Ascending aorta (tissue), 2 donors: ENCODE data around the gene ABHD17A. TPM values are rescaled to one million over a fixed set of nuclear protein-coding genes. Genes with fewer than 3 reads are reported as not detected.

Experiments used
- DNase-seq, 2 donors: peaks; one replicate each; pipeline ENCODE4 v3.0.0-alpha.2; 2019; ENCODE audit warnings: low spot score in 2 of 2
- H3K27ac ChIP-seq, 2 donors: fragments of 200-600 bp; sonication (generic); one replicate each; pipeline ENCODE4 v1.5.1; 2016 to 2017; ENCODE audit warnings: mild to moderate bottlenecking in 1 of 2
- H3K27me3 ChIP-seq: fragments of 200-600 bp; sonication (generic); one replicate; pipeline ENCODE4 v1.5.1; 2017
- H3K36me3 ChIP-seq, 2 donors: fragments of 200-600 bp; sonication (generic); one replicate each; pipeline ENCODE4 v1.5.1; 2016
- H3K4me1 ChIP-seq, 2 donors: fragments of 200-600 bp; sonication (generic); one replicate each; pipeline ENCODE4 v1.5.1; 2016 to 2017; ENCODE audit warnings: mild to moderate bottlenecking in 1 of 2
- H3K4me3 ChIP-seq, 2 donors: fragments of 200-600 bp; sonication (generic); one replicate each; pipeline ENCODE4 v1.5.1; 2016 to 2017; ENCODE audit warnings: mild to moderate bottlenecking in 1 of 2
- H3K9me3 ChIP-seq, 2 donors: fragments of 200-600 bp; sonication (generic); one replicate each; pipeline ENCODE4 v1.5.1; 2016
- intact Hi-C: fragments of 100-400 bp; cut with DNase I; formaldehyde crosslinking; loops from one replicate; pipeline ENCODE4 v1.15.1; 2023
- total RNA-seq: library from RNA; depleted of rRNA; stranded (reverse); fragments of >200 nt; gene quantifications from one replicate; pipeline ENCODE4 v1.1.0, GENCODE V29; 2016
- TF ChIP-seq, protein P1 (sequence below), 3 experiments: fragments of 200-600 bp in 2 of 3; fragments of 450-650 bp in 1 of 3; sonication (generic) in 2 of 3; IDR thresholded peaks; one replicate each; pipeline ENCODE4 v1.5.1; 2016 to 2019; ENCODE audit warnings: antibody characterized with exemption in 3 of 3, mild to moderate bottlenecking in 1 of 3, moderate library complexity in 1 of 3

ABHD17A gene
- total RNA-seq, 1 donor from 2014 or later = 278 TPM

DNA sequence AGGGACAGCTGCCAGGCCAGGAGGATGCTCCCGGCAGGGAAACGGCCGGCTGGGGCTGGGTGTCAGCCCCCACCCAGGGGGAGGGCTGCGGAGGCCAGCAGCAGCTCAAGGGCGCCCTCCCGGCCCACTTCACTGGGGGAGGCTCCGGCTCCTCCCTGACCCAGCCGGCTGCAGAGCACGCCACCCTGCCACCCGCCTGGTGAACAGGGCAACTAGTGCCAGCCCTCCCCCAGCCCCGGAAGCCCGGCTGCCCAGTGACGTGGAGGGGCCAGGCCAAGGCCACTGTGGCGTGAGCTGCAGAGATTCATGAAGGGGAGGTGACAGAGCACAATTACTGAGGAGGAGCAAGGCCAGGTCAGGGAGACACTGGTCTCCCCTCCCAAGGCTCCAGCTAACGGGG lies 51.8 kb downstream of the ABHD17A start:
- Histone ChIP-seq H3K27me3 (no peaks in the 10 kb centered on the region), H3K9me3 (no peaks in the 10 kb centered on the region), H3K27ac (no peak overlapping the region), H3K4me1 (no peaks in the 10 kb centered on the region), H3K36me3 (peaks cover 2 to 15% of the 10 kb centered on the region in 2 donors), H3K4me3 (no peak overlapping the region)
- intact Hi-C loops = no loop called here
- no peak for DNase-seq
- TF ChIP-seq, protein P1, sequence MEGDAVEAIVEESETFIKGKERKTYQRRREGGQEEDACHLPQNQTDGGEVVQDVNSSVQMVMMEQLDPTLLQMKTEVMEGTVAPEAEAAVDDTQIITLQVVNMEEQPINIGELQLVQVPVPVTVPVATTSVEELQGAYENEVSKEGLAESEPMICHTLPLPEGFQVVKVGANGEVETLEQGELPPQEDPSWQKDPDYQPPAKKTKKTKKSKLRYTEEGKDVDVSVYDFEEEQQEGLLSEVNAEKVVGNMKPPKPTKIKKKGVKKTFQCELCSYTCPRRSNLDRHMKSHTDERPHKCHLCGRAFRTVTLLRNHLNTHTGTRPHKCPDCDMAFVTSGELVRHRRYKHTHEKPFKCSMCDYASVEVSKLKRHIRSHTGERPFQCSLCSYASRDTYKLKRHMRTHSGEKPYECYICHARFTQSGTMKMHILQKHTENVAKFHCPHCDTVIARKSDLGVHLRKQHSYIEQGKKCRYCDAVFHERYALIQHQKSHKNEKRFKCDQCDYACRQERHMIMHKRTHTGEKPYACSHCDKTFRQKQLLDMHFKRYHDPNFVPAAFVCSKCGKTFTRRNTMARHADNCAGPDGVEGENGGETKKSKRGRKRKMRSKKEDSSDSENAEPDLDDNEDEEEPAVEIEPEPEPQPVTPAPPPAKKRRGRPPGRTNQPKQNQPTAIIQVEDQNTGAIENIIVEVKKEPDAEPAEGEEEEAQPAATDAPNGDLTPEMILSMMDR (IDR thresholded peaks at IDR 0.05) = no peak

DNA sequence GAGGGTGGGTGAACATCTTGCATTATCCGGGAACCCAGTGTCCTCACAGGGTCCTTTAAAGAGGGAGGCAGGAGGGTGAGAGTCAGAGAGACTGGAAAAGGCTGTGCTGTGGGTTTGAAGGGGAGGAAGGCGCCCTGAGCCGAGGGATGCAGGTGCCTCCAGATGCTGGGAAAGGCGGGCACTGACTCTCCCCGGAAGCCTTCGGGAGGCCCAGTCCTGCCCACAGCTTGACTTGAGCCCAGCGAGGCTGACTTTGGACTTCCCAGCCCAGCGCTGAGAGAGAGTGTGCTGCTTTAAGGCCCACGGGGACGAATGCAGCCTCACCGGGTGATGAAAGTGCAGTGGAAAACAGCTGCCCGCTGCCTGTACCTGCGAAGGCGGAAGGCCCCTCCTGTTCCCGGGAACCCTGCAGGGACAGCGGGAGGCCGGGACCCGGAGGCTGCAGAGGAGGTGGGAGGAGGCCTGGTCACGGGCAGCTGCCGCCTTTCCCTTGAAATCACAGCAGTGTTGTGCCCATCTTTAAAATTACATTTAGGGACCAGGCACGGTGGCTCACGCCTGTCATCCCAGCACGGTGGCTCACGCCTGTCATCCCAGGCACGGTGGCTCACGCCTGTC lies 53.1 kb downstream of the ABHD17A start:
- Histone ChIP-seq H3K27ac (no peak overlapping the region), H3K4me1 (no peaks in the 10 kb centered on the region), H3K4me3 (no peak overlapping the region), H3K36me3 (peaks cover 15 to 29% of the 10 kb centered on the region in 2 donors), H3K27me3 (no peaks in the 10 kb centered on the region), H3K9me3 (no peaks in the 10 kb centered on the region)
- intact Hi-C loops = no loop called here
- TF ChIP-seq, protein P1 (IDR thresholded peaks at IDR 0.05) = no peak
- no peak for DNase-seq

DNA sequence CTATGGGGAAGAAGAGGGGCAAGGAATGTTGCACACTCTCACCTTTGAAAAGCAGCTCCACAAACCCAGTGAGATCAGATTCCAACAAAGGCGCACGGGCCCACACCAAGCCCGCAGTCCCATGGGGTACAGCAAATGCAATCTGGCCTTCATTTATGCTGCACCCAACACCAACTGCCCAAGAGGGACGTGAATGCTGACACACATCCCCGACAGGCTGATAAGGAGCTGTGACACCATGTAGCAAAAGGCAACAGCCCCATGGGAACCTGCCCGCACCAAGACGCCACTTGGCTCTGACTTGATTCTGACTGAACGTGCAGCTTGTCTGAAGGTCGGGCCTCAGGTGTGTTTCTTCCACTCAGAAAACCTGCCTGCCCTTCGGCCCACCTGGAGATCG lies 54.3 kb downstream of the ABHD17A start:
- TF ChIP-seq, protein P1 (IDR thresholded peaks at IDR 0.05) = no peak
- Histone ChIP-seq H3K27ac (no peak overlapping the region), H3K4me1 (no peaks in the 10 kb centered on the region), H3K27me3 (no peaks in the 10 kb centered on the region), H3K4me3 (no peak overlapping the region), H3K9me3 (no peaks in the 10 kb centered on the region), H3K36me3 (peaks cover 22 to 35% of the 10 kb centered on the region in 2 donors)
- no peak for DNase-seq
- intact Hi-C loops = no loop called here

DNA sequence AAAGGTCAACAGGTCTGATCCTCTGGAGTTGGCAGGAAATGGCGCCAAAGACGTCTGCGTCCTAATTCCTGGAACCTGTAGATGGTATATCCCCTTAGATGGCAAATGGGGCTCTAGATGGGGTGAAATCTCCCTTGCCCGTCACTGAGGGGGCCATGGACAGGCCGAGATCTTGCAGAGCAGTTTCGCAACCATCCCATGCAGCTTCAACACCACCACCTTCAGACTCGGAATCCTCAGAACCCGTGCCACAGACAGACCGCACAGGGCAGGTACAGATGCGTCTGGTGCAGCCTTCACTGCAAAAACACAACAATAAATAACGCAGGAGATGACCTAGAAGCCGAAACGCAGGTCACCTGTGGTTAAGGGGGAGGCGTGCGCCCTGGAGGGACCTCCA lies 54.7 kb downstream of the ABHD17A start:
- TF ChIP-seq, protein P1 (IDR thresholded peaks at IDR 0.05) = no peak
- Histone ChIP-seq H3K9me3 (no peaks in the 10 kb centered on the region), H3K4me1 (no peaks in the 10 kb centered on the region), H3K36me3 (peaks cover 22 to 39% of the 10 kb centered on the region in 2 donors), H3K27ac (no peak overlapping the region), H3K4me3 (no peak overlapping the region), H3K27me3 (no peaks in the 10 kb centered on the region)
- intact Hi-C loops = no loop called here
- no peak for DNase-seq

DNA sequence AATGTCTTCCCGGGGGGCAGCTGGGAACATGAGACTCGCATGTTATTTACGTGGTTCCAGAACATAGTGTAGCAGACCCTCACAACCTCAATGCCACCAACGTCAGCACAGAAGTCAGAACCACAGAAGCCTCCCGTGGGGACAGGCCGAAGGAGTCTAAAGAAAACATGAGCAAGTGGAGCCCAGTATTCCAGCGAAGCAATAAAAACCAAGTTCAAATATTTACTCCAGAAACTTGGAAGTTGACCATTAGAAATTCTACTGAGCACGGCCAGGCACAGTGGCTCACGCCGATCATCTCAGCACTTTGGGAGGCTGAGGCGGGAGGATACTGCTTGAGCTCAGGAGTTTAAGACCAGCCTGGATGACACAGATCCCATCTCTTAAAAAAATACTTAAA lies 55.3 kb downstream of the ABHD17A start:
- intact Hi-C loops = loop anchor here (5.0 kb wide), 1 partner anchor 283 kb away; no protein-coding TSS in a partner anchor
- H3K27ac ChIP-seq = no peak overlapping the region
- H3K4me3 ChIP-seq = no peak overlapping the region
- H3K36me3 ChIP-seq = peaks cover 22 to 44% of the 10 kb centered on the region in 2 donors
- no peaks in the 10 kb centered on the region for H3K27me3 ChIP-seq
- DNase-seq = no peak
- H3K9me3 ChIP-seq = no peaks in the 10 kb centered on the region
- no peaks in the 10 kb centered on the region for H3K4me1 ChIP-seq
- TF ChIP-seq, protein P1 (IDR thresholded peaks at IDR 0.05) = no peak
